Activated CD8-positive, alpha-beta T cell treated with anti-CD3 and anti-CD28 coated beads, Interleukin-2, amount 10 ng/mL, durations not matched to agents 7 days and 5 days (primary cell): Measurements from ENCODE around the gene TCEAL3. TPM values are rescaled to one million over a fixed set of nuclear protein-coding genes. Genes with fewer than 3 reads are reported as not detected.
"Not testable (repeated sequence)": the region's sequence is repeated elsewhere in the genome, so short reads cannot be mapped to it uniquely, and the experiment has no call there.

Experiments
- ATAC-seq: fragments of 150-1000 bp; cut with Tn5 transposase; one replicate; pipeline ENCODE4 v1.10.0; 2021; ENCODE audit warnings: moderate library complexity
- CTCF ChIA-PET: fragments of 350-600 bp; sonication (Branson Sonifier 250); formaldehyde crosslinking; loops from one replicate; lab custom pipeline; 2021; ENCODE audit warnings: antibody characterized with exemption; lab: Charles Lee
- POLR2A ChIA-PET: fragments of 350-600 bp; sonication (Branson Sonifier 250); formaldehyde crosslinking; loops from one replicate; lab custom pipeline; 2021; ENCODE audit warnings: antibody characterized with exemption; lab: Charles Lee
- DNase-seq: peaks from one replicate; pipeline ENCODE4 v3.0.0-alpha.2; 2020
- H3K27ac Mint-ChIP-seq: one replicate; pipeline ENCODE4 v1.8.0; 2021; ENCODE audit warnings: mild to moderate bottlenecking, mixed read lengths
- H3K27me3 Mint-ChIP-seq: one replicate; pipeline ENCODE4 v1.8.0; 2021; ENCODE audit warnings: low read depth, mixed read lengths
- H3K36me3 Mint-ChIP-seq: one replicate; pipeline ENCODE4 v1.8.0; 2021; ENCODE audit warnings: low read depth, mixed read lengths
- H3K4me1 Mint-ChIP-seq: one replicate; pipeline ENCODE4 v1.8.0; 2021; ENCODE audit warnings: low read depth, mixed read lengths
- H3K4me3 Mint-ChIP-seq: one replicate; pipeline ENCODE4 v1.8.0; 2021; ENCODE audit warnings: mild to moderate bottlenecking, mixed read lengths
- H3K9me3 Mint-ChIP-seq: one replicate; pipeline ENCODE4 v1.8.0; 2022; ENCODE audit warnings: mixed read lengths; ENCODE audit not compliant: insufficient read depth
- total RNA-seq, 2 experiments: library from RNA; stranded (reverse); gene quantifications; one replicate each; pipeline ENCODE4 v1.2.3, GENCODE V29; 2021

TCEAL3 gene
- total RNA-seq, 2 experiments from 2014 or later = 2.4 to 2.7 TPM

DNA sequence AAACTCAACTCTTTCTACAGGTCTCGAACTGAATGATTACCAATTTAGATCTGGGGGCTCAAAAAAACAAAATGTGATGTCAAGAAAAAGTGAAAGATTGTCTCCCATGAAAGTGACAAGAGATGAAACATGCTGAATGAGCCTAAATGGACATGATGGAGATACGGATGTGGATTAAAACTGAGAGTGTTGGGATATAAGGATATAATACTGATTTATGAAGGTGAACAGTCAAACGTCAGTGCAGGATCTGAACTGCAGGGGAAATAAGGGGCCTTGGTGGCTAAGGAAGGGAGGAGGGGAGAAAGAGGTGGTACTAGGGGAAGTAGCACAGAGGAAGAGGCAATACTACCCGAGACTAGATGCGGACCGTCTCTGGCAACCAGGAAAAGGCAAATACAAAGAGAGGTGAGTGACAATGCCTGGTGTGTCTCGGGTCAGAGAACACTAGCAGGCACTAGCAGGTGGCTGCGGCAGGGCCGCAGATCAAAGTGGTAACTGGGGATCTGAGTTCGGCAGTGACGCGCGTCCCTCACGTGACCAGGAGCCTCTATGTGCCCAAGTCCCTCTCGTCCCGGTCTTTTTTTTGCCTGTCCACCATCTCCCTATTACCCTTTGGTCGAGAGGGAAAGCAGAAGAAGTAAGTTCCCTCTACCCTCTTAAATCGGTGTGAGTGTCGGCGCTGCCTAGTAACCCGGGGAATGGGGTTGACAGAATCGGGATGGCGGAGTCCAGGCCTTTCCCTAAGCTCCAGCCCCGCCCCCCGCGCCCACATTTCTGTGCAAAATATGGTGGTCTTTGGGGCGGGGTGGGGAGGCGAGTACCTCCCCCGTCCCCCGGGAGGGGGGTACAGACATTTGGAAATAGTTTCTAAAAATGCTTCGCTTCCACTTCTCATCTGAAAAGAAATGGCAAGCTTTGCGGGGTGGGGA lies 20.9 kb downstream of the TCEAL3 start, which contains the start of gene TCEAL1:
Gene TCEAL1, plus strand, starts transcription at position 590 of the 932 bp plus-strand sequence. CDS start 942 bp downstream, outside the sequence.
- ATAC-seq (peak; percentile 77), DNase-seq (peak; percentile 39)
- Mint-ChIP-seq H3K4me3 (peak within 1 kb of the TSS; percentile 83), H3K36me3 (no peaks in the 10 kb centered on the region), H3K27ac (peak within 1 kb of the TSS; percentile 76), H3K4me1 (peaks cover 14% of the 10 kb centered on the region), H3K9me3 (no peaks in the 10 kb centered on the region), H3K27me3 (no peaks in the 10 kb centered on the region)
- ChIA-PET POLR2A (interaction anchor here (1.1 kb wide), 1 partner anchor 18 kb away, joined by 3 read pairs; no protein-coding TSS in a partner anchor), CTCF (no interaction called here)

GRCh38 chrX:103629318-103630170 lies 21.8 kb downstream of the TCEAL3 start:
- H3K36me3 Mint-ChIP-seq = no peaks in the 10 kb centered on the region
- ChIA-PET POLR2A (interaction anchor here (1.1 kb wide), 1 partner anchor 19 kb away, joined by 3 read pairs; no protein-coding TSS in a partner anchor), CTCF (interaction anchor here (1.0 kb wide), 1 partner anchor 96 kb away, joined by 5 read pairs; no protein-coding TSS in a partner anchor)
- DNase-seq (peak; percentile 20), ATAC-seq (peak; percentile 59)
- H3K27me3 Mint-ChIP-seq = no peaks in the 10 kb centered on the region
- peak overlapping the region; percentile 76 for H3K27ac Mint-ChIP-seq
- H3K4me1 Mint-ChIP-seq = peaks cover 14% of the 10 kb centered on the region
- peak overlapping the region; percentile 83 for H3K4me3 Mint-ChIP-seq
- no peaks in the 10 kb centered on the region for H3K9me3 Mint-ChIP-seq

DNA sequence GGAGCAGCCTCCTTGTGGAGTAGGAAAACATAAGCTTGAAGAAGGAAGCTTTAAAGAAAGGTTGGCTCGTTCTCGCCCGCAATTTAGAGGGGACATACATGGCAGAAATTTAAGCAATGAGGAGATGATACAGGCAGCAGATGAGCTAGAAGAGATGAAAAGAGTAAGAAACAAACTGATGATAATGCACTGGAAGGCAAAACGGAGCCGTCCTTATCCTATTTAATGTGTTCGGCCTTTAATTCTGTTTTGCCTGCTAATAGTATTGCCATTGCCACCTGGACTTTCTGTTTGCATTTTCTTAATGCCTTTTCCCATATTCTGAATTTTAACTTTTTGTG lies 22.4 kb downstream of the TCEAL3 start:
- Mint-ChIP-seq H3K36me3 (no peaks in the 10 kb centered on the region), H3K4me1 (peaks cover 14% of the 10 kb centered on the region), H3K4me3 (peak overlapping the region; percentile 83), H3K27me3 (no peaks in the 10 kb centered on the region), H3K27ac (no peak overlapping the region), H3K9me3 (no peaks in the 10 kb centered on the region)
- ChIA-PET CTCF (interaction anchor here (1.0 kb wide), 1 partner anchor 97 kb away, joined by 5 read pairs; no protein-coding TSS in a partner anchor), POLR2A (interaction anchor here (1.1 kb wide), 1 partner anchor 20 kb away, joined by 3 read pairs; no protein-coding TSS in a partner anchor)
- no peak for ATAC-seq
- no peak for DNase-seq

DNA sequence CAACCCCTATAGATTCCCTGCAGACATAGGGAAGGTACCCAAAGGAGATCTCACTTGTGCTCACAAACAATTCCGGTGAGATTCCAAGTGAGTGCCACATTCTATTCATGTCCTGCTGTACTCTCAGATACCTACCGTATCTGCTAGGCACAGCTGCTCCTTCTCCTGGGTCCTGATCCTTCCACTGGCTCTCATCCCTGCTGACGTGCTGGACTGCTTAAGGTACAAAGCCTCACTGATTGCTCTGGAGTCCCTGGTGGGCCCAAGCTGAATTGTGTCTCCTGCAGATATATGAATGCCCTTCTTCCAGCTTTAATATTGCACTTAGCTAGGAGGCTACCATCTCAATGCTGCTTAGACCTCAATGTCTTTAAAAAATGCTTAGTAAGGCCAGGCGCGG lies 23.4 kb downstream of the TCEAL3 start:
- POLR2A ChIA-PET = no interaction called here
- ATAC-seq (no peak), DNase-seq (no peak)
- no peak overlapping the region for H3K4me3 Mint-ChIP-seq
- H3K27ac Mint-ChIP-seq = no peak overlapping the region
- no peaks in the 10 kb centered on the region for H3K27me3 Mint-ChIP-seq
- CTCF ChIA-PET = no interaction called here
- peaks cover 14% of the 10 kb centered on the region for H3K4me1 Mint-ChIP-seq
- H3K36me3 Mint-ChIP-seq = no peaks in the 10 kb centered on the region
- no peaks in the 10 kb centered on the region for H3K9me3 Mint-ChIP-seq

DNA sequence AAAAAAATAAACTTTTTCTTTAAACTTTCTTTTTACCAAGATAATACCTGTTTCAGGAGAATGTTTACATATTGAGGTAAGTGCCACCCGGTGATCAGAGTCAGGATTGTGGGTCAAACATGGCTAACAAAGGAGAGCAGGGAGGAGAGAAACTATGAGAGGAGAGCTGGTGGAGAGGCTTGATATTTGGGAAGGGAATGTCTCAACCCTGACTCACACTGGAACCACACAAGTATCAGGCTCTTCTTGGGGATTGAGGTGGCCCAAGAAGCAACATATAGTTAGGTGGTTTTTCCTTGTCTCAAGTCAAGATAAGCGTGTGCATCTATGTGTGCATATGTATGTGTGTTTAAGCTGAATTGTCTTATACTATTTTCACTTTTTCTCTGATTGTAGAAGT lies 27.7 kb downstream of the TCEAL3 start:
- CTCF ChIA-PET = no interaction called here
- POLR2A ChIA-PET = no interaction called here
- Mint-ChIP-seq H3K27me3 (no peaks in the 10 kb centered on the region), H3K4me1 (no peaks in the 10 kb centered on the region), H3K4me3 (no peak overlapping the region), H3K36me3 (no peaks in the 10 kb centered on the region), H3K9me3 (no peaks in the 10 kb centered on the region), H3K27ac (no peak overlapping the region)
- DNase-seq (no peak), ATAC-seq (no peak)

GRCh38 chrX:103637604-103638338 lies 30.0 kb downstream of the TCEAL3 start:
- Mint-ChIP-seq H3K27me3 (no peaks in the 10 kb centered on the region), H3K4me1 (no peaks in the 10 kb centered on the region), H3K36me3 (no peaks in the 10 kb centered on the region), H3K9me3 (no peaks in the 10 kb centered on the region), H3K27ac (no peak overlapping the region), H3K4me3 (no peak overlapping the region)
- CTCF ChIA-PET = no interaction called here
- ATAC-seq = no peak
- POLR2A ChIA-PET = no interaction called here
- no peak for DNase-seq

DNA sequence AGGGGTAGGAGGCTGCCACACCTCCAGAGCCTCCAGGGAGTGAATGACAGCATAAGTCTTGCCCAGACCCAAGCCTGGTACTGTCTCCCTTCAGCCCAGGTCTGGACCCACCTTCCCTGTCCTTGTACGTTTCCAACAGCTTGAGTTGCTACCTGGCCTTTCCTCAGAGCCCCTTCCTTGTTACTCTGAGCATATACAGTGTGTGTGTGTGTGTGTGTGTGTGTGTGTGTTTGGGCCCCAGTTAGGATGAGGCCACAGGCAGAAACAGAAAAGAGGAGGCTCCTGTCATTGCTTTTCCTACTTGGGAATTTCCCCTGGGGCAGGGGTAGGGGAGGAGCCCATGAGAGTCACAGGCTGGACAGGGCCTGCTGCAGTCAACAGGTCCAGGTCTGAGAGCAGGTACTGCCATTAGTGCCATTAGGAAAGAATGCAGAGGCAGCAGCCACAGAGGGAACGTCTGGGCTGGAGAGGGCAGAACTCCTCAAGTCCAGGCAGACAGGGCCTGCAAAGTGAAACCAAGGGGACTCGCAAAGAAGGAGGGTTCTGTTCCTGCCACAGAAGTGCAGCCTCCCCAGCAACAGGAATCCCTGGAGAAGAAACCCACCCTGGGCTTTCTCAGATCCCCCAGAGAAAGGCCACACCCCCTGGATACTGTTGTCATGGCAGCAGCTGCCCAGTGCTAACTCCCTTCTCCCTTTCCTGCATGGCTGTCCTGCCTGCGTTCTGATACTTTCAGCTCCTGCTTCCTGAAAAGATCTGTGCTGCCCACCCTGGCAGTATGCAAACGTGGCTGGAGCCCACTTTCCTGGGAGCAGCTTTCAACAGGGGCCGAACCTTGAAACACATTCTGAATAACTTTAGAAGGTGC lies 30.9 kb downstream of the TCEAL3 start:
- H3K9me3 Mint-ChIP-seq, CTCF ChIA-PET, H3K27me3 Mint-ChIP-seq, H3K4me3 Mint-ChIP-seq, H3K4me1 Mint-ChIP-seq, POLR2A ChIA-PET, H3K27ac Mint-ChIP-seq, ATAC-seq, DNase-seq, H3K36me3 Mint-ChIP-seq: not testable (repeated sequence)

DNA sequence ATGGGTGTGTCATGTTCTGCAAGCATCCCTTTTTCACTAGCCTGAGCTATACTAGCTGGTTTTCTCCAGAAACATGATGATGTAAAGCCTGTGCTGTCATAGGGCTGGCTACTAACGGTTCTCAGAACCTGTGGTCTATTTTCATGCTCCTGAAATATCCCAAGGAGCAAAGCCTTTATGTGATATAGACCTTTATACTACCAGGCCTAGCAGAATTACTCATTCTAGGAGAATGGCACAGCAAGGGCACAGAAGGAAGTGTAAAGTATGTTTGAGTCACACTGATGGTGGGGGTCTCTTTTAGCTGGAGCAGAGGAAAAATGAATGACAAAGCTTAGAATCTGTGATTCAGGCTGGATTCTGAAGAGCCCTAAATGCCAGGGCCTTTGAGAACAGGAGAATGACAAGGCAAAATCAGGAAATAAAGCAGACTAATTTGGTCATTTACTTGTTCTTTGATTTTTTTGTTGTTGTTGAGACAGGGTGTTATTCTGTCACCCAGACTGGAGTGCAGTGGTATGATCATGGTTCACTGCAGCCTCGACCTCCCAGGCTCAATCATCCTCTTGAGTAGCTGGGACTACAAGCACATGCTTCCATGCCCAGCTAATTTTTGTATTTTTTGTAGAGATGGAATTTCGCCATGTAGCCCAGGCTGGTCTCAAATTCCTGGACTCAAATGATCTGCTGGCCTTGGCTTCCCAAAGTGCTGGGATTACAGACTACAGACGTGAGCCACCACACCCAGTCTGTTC lies 32.8 kb downstream of the TCEAL3 start:
- H3K4me3 Mint-ChIP-seq = no peak overlapping the region
- no peaks in the 10 kb centered on the region for H3K36me3 Mint-ChIP-seq
- CTCF ChIA-PET = no interaction called here

DNA sequence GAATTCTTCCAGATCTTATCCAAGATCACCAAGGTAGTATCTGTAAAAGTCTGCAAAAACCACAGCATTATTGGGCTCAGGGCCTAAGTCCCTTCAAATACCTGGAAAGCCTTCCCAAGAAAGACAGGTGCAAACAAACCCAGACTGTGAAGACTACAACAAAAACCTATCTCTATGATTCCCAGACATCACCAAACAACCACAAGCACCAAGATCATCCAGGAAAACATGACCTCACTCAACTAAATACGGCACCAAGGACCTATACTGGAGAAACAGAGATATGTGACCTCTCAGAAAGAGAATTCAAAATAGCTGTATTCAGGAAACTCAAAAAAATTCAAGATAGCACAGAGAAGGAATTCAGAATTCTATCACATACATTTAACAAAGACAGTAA lies 36.4 kb downstream of the TCEAL3 start:
- no peaks in the 10 kb centered on the region for H3K9me3 Mint-ChIP-seq
- H3K4me1 Mint-ChIP-seq = no peaks in the 10 kb centered on the region
- ChIA-PET CTCF (no interaction called here), POLR2A (no interaction called here)
- H3K4me3 Mint-ChIP-seq = no peak overlapping the region
- no peak for DNase-seq
- H3K27me3 Mint-ChIP-seq = peaks cover 12% of the 10 kb centered on the region
- no peak for ATAC-seq
- no peaks in the 10 kb centered on the region for H3K36me3 Mint-ChIP-seq
- H3K27ac Mint-ChIP-seq = no peak overlapping the region

More for the DNA sequence above, 32.8 kb downstream of the TCEAL3 start:
- no peak for DNase-seq
- no peaks in the 10 kb centered on the region for H3K4me1 Mint-ChIP-seq
- no peak overlapping the region for H3K27ac Mint-ChIP-seq
- H3K27me3 Mint-ChIP-seq = peaks cover 10% of the 10 kb centered on the region
- no peaks in the 10 kb centered on the region for H3K9me3 Mint-ChIP-seq
- ATAC-seq = no peak
- POLR2A ChIA-PET = no interaction called here

- ATAC-seq (no peak), DNase-seq (no peak)
- Mint-ChIP-seq H3K27me3 (peaks cover 16% of the 10 kb centered on the region), H3K9me3 (no peaks in the 10 kb centered on the region), H3K4me1 (no peaks in the 10 kb centered on the region), H3K36me3 (no peaks in the 10 kb centered on the region), H3K27ac (no peak overlapping the region), H3K4me3 (no peak overlapping the region)
- POLR2A ChIA-PET = no interaction called here
- CTCF ChIA-PET = no interaction called here
These were observed 39.9 kb downstream of the TCEAL3 start for GRCh38 chrX:103647630-103648029.
